GM18873 (cell line): ENCODE results near the gene TMEM140.
"Not testable (repeated sequence)": the region's sequence is repeated elsewhere in the genome, so short reads cannot be mapped to it uniquely, and the experiment has no call there.

Experiments used
- ATAC-seq: cut with Tn5 transposase; IDR thresholded peaks from one replicate; pipeline ENCODE4 v1.9.1; 2021; ENCODE audit warnings: mild to moderate bottlenecking, moderate library complexity, moderate number of reproducible peaks; ENCODE audit not compliant: unreplicated experiment, low FRiP score

TMEM140 gene

DNA sequence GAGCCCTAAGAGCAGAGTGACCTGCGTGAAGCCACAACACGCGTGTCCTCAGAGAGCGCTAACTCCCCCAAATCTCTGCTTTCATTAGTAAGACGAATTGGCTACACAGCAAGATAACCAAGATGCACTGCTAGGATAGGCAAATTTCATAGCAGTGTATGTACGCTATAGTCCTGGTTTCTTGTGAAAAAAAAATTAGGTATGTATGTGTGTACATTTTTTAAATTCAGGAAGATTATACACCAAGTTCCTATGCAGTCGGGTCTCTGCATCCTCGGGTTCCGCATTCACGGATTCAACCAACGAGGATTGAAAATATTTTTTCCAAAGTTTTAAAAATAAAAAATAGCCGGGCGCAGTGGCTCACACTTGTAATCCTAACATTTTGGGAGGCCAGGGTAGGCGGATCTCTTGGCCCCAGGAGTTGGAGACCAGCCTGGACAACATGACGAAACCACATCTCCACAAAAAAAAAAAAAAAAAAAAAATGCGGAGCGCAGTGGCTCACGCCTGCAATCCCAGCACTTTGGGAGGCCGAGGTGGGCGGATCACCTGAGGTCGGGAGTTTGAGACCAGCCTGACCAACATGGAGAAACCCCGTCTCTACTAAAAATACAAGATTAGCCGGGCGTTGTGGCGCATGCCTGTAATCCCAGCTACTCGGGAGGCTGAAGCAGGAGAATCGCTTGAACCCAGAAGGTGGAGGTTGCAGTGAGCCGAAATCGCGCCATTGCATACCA is 64.2 kb downstream of the TMEM140 start:
- not testable (repeated sequence) for ATAC-seq

GRCh38 chr7:135213831-135214230 is 66.0 kb downstream of the TMEM140 start:
- no peak for ATAC-seq

GRCh38 chr7:135215180-135215579 is 67.3 kb downstream of the TMEM140 start:
- ATAC-seq = no peak

- ATAC-seq = no peak
These were observed 67.8 kb downstream of the TMEM140 start for GRCh38 chr7:135215698-135216097.
